DMS114 treated with DMSO at 0.1 percent for 48 hours (cell line): ENCODE measurements around the gene TRPV4.

Experiments used
- DNase-seq: peaks from one replicate; lab custom pipeline; 2025; ENCODE audit not compliant: unreplicated experiment; lab: John Stamatoyannopoulos, UW

TRPV4 gene

DNA sequence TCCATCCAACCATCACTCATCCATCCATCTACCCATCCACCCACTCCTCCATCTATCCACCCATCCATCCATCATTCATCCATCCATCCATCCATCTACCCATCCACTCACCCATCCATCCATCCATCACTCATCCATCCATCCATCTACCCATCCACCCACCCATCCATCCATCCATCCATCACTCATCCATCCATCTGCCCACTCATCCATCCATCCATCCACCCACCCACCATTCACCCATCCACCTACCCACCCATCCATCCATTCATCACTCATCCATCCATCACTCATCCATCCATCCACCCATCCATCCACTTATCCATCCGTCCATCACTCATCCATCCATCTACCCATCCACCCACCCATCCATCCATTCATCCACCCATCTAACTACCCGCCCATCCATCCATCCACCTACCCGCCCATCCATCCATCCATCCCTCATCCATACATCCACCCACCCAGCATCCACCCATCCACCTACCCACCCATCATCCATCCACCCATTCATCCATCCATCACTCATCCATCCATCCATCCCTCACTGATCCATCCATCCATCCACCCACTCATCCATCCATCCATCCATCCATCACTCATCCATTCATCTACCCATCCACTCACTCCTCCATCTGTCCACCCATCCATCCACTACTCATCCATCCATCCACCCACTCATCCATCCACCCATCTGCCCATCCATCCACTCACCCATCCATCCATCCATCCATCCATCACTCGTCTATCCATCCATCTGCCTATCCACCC, 24.1 kb downstream of the TRPV4 start:
- no peak for DNase-seq

DNA sequence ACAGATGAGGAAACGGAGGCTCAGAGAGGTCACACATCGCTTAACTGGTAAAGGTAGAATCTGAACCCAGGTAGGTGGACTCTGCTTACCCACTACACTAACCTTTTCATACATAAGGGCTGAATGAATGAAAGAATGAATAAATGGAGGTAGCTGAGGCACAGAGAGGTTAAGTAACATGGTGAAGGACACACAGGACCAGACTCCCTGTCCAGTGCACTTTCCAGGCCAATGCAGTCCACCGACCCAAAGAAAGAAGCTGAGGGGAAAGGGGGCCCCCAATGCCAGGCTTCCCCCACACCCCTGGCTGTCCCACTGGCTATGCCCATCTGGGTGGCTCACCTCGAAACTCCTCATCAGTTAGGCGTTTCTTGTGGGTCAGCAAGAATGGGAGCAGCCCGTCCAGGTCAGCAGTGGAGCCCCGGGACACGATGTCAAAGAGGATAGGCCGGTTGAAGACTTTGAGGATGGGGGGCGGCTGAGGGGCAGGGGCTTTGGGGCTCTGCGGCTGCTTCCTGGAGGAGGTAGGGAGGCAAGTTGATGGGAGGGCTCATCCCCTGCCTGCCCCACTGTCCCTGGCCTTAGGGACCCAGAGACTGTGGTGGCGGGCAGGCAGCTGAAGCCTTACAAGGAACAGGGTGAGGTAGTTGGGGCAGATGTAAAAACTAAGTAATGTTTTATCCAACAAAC, 25.1 kb downstream of the TRPV4 start:
- no peak for DNase-seq

DNA sequence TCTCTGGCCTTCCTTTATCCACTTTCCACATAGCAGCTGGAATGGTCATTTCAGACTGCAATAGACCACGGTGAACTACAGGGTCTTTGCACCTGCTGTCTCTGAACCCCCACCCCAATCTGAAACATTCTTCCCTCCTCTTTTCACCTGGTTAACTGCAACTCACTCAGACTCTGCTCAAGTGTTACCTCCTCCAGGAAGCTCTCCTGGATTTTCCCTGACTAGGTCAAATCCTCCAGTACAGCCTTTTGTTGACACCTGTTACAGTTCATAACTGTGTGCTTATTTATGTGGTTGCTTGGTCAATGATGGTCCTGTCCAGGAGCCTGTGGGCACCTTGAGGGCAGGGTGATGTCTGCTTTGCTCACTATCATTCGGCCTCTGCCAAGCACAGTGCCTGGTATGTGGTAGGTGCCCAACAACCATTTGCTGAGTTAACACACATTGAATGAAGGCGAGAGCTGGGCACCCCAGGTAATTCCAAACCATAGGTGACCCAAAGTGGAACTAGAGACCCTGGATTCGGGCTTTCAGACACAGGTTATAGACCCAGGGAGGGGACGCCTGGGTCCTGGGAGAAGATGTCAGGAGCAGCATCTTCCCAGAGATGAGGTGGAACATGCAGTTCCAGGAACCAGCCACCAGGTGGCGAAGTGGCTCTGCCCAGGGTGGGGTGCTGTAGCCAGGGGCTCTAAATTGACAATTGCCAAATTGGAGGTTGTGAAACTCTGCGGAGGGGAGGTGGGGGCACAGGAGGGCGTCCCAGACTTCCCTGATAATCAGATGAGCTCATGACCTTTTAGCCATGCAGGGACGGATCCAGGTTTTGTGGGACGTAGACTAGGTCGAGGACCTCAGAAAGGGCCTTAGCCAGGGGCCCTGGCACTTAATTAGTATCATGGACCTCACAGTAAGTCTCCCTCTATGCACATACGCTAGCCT, 28.1 kb downstream of the TRPV4 start:
- peak; percentile 33 for DNase-seq

DNA sequence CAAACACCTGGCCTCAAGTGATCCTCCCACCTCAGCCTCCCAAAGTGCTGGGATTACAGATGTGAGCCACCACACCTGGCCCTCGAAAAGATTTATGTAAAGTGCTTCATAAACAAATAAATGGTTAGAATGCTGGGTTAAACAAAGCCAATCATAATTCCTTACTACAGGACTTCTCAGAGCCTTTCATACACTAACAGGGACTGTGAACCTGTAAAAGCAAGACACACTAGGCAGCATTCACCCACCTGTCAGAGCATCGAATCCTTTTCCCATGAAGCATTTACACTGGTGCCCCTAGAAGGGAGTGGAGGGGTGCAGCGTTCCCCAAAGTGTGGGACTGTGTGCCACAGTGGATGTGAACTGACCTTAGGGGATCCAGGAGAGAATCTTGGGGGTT, 29.5 kb downstream of the TRPV4 start:
- DNase-seq = no peak

DNA sequence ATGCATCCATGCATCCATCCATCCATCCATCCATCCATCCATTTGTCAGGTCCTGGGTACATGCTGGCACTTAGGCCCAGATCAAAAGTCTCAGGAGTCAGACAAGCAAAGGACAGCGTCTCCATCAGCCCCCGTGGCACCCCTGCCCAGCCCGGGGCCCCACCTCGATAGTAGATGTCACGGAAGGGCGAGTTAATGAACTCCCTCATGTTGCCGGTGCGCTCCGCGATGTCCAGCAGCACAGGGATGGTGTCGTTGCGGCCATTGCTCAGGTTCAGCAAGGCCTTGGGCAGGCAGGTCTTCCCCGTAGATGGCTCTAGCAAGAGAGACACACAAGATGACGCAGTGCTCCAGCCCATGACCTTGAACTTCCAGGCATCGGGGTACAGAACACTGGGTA, 30.4 kb downstream of the TRPV4 start:
- no peak for DNase-seq

DNA sequence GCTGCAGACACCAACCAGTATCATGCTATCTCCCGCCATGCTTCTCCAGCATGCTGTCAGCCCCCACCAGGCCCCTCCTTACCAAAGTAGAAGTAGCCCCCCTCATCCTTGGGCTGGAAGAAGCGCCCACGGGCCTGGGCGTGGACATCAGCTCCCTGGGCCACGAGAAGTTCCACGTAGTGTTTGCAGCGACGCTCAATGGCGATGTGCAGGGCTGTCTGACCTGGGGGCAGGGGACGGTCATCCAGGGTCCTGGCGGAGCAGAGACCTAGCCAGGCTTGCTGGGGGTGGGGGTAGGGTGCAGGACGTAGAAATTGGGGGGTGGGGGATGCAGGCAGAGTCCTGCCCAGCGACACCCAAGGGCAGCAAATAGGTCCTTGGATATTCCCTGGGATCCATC, 32.7 kb downstream of the TRPV4 start:
- no peak for DNase-seq

DNA sequence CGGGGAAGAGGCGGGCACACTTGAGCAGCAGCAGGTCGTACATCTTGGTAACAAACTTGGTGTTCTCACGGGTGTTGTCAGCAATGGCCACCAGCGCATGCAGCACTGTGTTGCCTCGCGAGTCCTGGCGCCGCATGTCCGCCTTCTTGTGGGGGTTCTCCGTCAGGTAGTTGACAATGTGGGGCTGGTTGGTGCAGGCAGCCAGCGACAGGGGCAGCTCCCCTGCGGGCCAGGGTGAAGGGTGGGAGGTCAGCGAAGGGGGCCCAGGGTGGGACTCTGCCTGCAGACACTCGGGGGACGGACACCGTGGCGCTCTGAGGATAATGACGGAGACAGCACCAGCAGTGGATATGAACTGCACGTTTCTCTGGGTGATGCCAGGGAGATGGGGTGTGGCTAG, 34.5 kb downstream of the TRPV4 start:
- DNase-seq = no peak

DNA sequence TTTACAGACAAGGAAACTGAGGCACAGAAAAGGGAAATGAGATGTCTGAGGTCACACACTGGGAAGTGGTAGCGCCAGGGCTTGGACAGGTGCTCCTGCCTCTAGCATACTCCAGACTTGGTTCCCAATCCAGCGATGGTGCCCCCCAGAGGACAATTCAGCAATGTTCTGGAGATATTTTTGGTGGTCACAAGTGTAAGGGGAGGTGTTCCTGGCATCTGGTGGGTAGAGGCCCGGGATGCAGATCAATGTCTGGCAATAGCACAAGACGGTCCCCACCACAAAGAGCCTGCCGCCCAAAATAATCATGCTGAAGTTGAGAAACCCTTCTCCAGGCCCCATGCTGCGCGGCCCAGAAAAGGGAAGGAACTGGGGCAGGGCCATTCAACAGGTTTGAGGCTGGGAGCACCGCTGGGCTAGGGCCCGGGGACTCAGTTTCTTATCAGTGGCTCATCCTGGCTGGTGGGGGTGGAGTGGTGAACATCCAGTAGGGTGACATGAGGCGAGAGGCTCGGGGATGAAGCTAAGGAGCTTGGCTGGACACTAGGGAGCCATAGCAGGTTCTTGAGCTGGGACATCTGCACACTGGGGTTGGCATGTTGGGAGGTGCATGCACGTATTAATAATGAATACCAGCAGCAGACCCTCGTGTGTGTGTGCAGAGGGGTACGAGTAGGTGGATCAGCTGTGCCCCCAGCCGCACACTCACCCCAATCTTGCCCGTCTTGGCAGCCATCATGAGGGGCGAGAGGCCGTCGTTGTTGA, 35.1 kb downstream of the TRPV4 start:
- no peak for DNase-seq

DNA sequence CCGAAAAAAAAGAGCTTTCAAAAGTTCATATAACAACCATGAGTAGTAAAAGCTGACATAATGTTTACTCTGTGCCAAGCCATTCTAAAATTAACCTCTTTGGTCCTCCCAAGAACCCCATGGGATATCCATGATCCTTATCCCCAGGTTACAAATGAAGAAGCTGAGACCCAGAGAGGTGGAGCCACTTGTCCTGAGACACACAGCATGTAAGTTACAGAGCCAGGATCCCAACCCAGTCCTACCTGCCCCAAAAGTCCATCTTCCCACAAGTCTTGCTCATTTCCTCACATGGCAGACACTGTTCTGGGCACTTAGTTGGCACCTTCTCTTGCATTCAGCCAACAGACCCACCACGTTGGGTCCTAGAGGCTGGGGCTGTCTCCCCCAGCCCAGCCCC, 37.1 kb downstream of the TRPV4 start:
- DNase-seq = no peak

DNA sequence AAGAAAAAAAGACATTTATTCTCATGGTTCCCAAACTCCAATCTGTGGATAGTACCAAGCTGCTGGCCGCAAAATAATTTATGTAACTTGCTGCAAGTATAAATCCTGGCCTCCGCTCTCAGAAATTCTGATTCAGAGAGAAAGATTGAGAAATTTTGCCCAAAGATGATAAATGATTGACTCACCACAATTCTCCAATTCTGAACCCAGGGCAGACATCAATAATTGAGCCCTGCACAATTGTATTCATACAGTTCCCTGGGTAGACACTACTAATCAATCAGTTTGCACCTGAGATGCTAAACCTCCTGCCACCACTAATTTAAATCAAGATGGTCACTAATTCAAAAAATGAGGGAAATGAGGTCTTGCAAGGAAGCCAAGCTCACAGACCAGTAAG, 38.2 kb downstream of the TRPV4 start:
- DNase-seq = no peak

DNA sequence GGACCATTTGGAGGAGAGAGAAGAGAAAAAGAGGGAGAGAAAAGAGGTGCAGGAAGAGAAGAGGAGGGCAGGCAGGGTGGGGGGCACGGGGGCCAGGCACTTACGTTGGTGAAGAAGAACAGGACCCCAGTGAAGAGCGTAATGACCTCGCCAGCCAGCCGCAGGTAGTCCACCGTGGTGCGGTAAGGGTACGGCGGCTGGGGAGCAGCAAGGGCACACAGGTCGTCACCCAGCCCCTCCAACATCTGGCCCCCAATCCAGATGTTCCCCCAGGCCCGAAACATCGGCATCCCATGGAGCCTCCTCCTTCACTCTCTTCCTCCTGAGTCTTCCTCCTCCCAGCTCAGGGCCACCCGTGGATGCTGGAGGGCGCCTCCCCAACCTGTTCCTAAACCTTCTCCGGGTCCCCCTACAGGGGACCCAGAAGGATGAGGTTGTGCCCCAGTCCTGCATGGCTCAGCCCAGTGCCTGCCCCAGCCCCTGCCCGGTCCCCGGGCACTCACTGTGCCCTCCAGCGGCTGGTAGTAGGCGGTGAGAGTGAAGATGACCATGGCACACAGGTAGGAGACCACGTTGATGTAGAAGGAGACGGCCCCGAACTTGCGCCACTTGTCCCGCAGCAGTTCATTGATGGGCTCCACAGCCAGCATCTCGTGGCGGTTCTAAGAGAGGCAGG, 39.2 kb downstream of the TRPV4 start:
- DNase-seq = no peak

DNA sequence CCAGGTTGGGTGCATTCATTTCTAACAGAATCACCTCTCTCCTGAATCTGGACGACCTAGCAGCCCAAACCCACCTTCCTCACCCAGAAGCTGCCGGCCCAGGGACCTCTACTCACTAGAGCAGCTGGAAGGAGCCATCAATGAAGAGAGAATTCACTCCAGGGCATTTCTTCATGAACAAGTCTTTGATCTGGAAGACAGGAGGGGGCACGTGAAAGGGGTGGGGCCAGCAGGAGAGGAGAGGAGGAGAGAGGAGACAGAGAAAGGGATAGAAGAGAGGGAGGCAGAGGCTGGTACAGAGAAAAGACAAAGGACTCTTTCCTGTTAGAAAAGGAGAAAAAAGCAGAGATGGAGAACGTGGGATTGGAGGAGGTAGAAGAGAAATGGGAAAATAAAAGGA, 39.8 kb downstream of the TRPV4 start:
- no peak for DNase-seq

DNA sequence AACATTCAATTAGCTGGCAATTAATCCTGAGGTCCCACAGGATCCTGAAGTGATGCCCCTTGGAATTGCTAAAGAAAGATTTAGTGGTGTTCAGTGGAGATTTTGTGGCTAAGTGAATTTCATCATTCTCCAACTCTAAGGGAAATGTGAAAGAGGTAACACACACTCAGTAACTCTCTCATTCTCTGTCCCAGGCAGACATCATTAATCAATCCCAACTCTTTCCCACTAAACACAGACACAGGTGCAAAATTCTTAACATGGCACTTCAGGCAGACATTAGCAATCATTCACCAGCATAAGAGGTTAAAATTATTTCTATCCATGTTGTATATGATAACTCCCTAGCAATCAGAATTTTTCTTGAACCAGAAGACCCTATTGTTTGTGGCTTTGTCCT, 40.2 kb downstream of the TRPV4 start:
- no peak for DNase-seq

DNA sequence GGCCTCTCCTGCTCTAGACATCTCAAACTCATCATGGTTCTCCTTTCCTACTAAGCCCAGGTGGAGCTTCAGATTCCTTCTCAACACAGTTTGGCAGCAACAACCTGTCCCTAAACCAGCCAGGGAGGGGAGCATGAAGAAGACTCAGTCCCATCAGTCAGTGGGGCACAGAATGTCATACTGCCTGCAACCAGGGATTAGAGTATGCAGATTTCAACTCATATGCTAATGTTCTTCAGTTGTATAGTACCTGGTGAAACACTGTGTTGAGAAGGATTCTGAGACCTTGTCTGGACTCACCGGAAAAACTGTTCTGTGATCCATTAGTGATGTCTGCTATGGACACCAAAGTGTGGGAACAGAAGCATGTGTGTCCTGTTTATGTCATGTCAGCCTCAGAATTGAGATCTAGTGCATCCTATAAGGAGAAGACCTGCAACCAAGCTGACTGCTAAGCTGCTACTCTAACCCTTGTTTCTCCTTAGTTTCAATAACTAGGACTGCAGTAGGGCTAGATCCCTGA, 43.6 kb downstream of the TRPV4 start:
- DNase-seq = no peak

DNA sequence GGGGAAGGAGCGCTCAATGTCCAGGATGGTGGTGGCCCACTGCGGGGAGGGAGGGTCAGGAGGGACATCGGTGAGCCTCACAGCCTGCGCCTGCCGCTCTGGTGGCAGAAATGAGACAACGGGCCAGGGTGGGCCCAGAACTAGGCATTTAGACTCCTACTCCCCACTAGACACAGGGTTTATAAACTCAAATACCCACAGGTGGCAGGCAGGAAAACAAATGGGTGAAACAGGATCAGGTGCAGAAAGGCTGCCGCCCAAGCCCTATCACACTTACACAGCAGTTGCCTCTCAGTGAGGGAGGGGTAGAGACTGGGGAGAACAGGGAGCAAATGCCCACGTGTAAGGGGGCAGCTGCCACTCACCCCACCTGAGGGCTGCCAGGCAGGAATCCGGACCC, 46.4 kb downstream of the TRPV4 start:
- no peak for DNase-seq

DNA sequence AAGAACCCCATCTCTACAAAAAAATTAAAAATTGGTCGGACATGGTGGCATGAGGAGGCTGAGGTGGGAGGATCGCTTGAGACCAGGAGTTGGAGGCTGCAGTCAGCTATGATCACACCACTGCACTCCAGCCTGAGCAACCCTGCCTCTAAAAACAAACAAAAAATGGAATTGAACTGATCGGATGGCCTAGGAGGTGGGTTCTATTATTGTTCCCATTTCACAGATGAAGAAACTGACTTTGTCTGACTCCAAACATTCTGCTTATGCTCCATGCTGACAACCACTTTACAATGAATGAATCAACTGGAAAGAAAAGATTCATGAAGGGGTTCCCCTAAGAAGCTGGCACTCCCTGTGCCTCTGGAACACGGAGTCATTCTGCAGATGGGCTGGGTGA, 47.3 kb downstream of the TRPV4 start:
- DNase-seq = no peak

DNA sequence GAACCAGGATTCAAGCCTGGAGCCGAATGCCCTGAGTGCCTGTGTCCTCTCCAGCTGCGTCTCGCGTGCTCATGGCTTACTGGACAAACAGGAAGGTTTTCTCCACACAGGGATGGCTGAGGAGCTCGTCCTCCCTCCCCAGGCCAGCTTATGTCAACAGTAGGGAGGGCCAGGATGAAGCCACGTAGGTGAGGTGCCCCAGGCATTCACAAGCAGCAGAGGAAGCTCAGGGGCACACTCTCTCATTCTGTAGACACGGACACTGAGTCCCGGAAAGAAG, 49.3 kb downstream of the TRPV4 start:
- no peak for DNase-seq

DNA sequence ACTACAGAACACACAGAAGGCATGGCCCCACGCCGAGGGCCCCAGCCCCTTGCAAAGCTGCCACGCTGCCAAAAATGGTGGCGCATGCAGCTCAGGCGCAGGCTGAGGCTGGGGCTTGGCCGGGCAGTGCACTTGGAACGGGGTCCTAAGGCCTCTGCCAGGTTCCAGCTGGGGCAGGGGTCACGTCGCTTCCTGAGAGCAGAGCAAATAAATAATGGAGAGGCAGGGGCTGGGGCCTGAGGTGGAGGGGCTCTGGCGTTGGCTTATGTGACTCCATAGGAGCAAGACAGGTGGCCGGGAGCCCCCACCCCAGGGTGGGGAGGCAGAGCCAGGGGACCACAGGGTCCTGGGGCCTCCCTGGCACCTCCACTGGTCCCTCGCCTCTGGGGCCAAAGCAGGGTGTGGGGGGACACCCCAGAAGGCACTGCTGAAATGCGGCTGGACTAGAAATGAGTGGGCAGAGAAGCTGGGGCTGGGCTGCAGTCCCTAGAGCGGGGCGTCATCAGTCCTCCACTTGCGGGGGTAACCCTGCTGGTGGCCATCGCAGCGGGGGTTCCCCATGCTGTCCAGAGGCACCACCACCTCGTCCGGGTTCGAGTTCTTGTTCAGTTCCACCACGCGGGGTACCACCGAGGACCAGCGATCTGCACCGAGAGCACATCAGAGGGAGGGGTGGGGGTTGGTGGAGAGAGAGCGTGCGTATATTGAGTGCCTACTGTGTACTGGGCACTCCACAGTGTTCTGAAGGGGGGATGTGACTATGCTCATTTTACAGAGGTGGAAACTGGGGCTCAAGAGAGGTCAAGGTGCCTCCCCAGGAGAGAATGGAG, 49.8 kb downstream of the TRPV4 start:
- DNase-seq = no peak

DNA sequence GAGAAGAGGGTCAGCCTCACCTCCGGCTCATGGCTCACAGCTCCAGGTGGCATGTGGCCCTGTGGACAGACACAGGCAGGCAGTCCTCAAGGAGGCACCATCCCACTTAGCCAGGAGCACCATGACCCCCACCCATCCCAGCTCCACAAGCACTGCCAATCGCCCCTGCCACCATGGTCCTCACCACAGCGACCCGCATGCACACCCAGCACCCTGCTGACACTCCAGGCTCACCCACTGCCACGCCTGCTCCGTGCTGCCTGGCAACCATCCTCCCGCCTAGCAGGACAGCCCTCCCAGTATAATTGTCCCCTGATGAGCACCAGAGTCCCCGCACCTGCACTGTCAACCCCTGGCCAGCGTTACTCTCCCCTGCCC, 50.9 kb downstream of the TRPV4 start:
- no peak for DNase-seq
